HCT116 (cell line): Measurements from ENCODE around the gene CALML3. TPM values are rescaled to one million over a fixed set of nuclear protein-coding genes. Genes with fewer than 3 reads are reported as not detected.

ENCODE experiments used
- ATAC-seq: fragments of 200-7000 bp; cut with Tn5 transposase; 2 replicates; pipeline ENCODE4 v1.9.1; 2020; ENCODE audit warnings: mild to moderate bottlenecking, moderate library complexity
- BruUV-seq: library from RNA; stranded (reverse); fragments of 400-500 nt; replicated peaks from 2 replicates; lab custom pipeline; 2021; lab: Mats Ljungman, UMichigan
- CTCF ChIA-PET: fragments of 300-600 bp; sonication (Branson Sonifier 250); formaldehyde crosslinking; loops from one replicate; lab custom pipeline; 2021; ENCODE audit warnings: antibody characterized with exemption; lab: Charles Lee
- POLR2A ChIA-PET: fragments of 300-600, 350-600 bp; sonication (Branson Sonifier 250); formaldehyde crosslinking; loops from one replicate; lab custom pipeline; 2021; ENCODE audit warnings: antibody characterized with exemption; lab: Charles Lee
- RAD21 ChIA-PET, 2 experiments: fragments of 300-600 bp; sonication (Branson Sonifier 250); formaldehyde crosslinking; loops; one replicate each; lab custom pipeline; 2023; ENCODE audit warnings: low total read pairs in 2 of 2; ENCODE audit not compliant: uncharacterized antibody in 2 of 2, unreplicated experiment in 2 of 2, low non-redundant PET in 1 of 2; lab: Charles Lee
- DNase-seq: peaks from one replicate; pipeline ENCODE4 v3.0.0-alpha.2; 2010; ENCODE audit warnings: low read depth, low spot score
- H2AFZ ChIP-seq: fragments of 200-600 bp; shearing (Covaris generic), sonication (generic); 2 replicates; pipeline ENCODE4 v1.6.1; 2017; ENCODE audit warnings: low read depth, mixed run types, mixed read lengths, antibody characterized with exemption, low read length; ENCODE audit not compliant: poor library complexity, severe bottlenecking
- H3K27ac ChIP-seq: 2 replicates; pipeline ENCODE4 v1.5.1; 2012; ENCODE audit warnings: low read depth, low read length
- H3K27me3 ChIP-seq: fragments of 200-600 bp; sonication (generic); 2 replicates; pipeline ENCODE4 v1.6.1; 2016; ENCODE audit warnings: mixed run types, low read length, mixed read lengths; ENCODE audit not compliant: insufficient read depth
- H3K36me3 ChIP-seq, 2 experiments: fragments of 200-500 bp in 1 of 2; fragments of 200-600 bp in 1 of 2; sonication (Bioruptor generic) in 1 of 2; sonication (generic) in 1 of 2; 2 replicates each; pipeline versions ENCODE4 v1.5.1 to v1.6.1; 2014 to 2016; ENCODE audit warnings: low read length in 2 of 2, inconsistent platforms in 1 of 2, mixed read lengths in 1 of 2, mixed run types in 1 of 2; ENCODE audit not compliant: insufficient read depth in 2 of 2, control insufficient read depth in 1 of 2
- H3K4me1 ChIP-seq, 2 experiments: fragments of 200-600 bp in 1 of 2; sonication (generic) in 1 of 2; 2 replicates each; pipeline versions ENCODE4 v1.5.1 to v1.6.1; 2012 to 2017; ENCODE audit warnings: low read length in 2 of 2, inconsistent platforms in 1 of 2, mild to moderate bottlenecking in 1 of 2, mixed read lengths in 1 of 2, mixed run types in 1 of 2, moderate library complexity in 1 of 2; ENCODE audit not compliant: insufficient read depth in 2 of 2, control insufficient read depth in 1 of 2
- H3K4me2 ChIP-seq: fragments of 200-600 bp; sonication (generic); 2 replicates; pipeline ENCODE4 v1.6.1; 2017; ENCODE audit warnings: mixed run types, low read length, mixed read lengths
- H3K4me3 ChIP-seq, 2 experiments: fragments of 200-600 bp in 1 of 2; sonication (generic) in 1 of 2; replicated peaks in 1 of 2; 2 replicates each; pipeline ENCODE4 v1.5.1; 2011 to 2016; ENCODE audit warnings: low read length in 2 of 2, control low read depth in 1 of 2, low read depth in 1 of 2, mild to moderate bottlenecking in 1 of 2, mixed read lengths in 1 of 2, mixed run types in 1 of 2
- H3K79me2 ChIP-seq: fragments of 200-600 bp; sonication (generic); 2 replicates; pipeline ENCODE4 v1.6.1; 2017; ENCODE audit warnings: mild to moderate bottlenecking, mixed run types, low read length, moderate library complexity, mixed read lengths; ENCODE audit not compliant: insufficient read depth
- H3K9ac ChIP-seq: fragments of 200-600 bp; sonication (generic); 2 replicates; pipeline ENCODE4 v1.6.1; 2016; ENCODE audit warnings: low read length, mixed read lengths
- H3K9me2 ChIP-seq: fragments of 200-600 bp; sonication (generic), shearing (Covaris generic); 2 replicates; pipeline ENCODE4 v1.6.1; 2017; ENCODE audit warnings: mixed run types, mild to moderate bottlenecking, moderate library complexity; ENCODE audit not compliant: insufficient read depth
- H3K9me3 ChIP-seq, 2 experiments: fragments of 200-500 bp in 1 of 2; fragments of 200-600 bp in 1 of 2; sonication (Bioruptor generic) in 1 of 2; sonication (generic) in 1 of 2; 2 replicates each; pipeline ENCODE4 v1.6.1; 2014 to 2017; ENCODE audit warnings: low read length in 2 of 2, mixed read lengths in 2 of 2, inconsistent platforms in 1 of 2, low read depth in 1 of 2, mild to moderate bottlenecking in 1 of 2, mixed run types in 1 of 2, moderate library complexity in 1 of 2; ENCODE audit not compliant: control insufficient read depth in 1 of 2, insufficient read depth in 1 of 2
- H4K20me1 ChIP-seq: fragments of 200-600 bp; sonication (generic), shearing (Covaris generic); 2 replicates; pipeline ENCODE4 v1.6.1; 2017; ENCODE audit warnings: mixed run types, mild to moderate bottlenecking, moderate library complexity; ENCODE audit not compliant: insufficient read depth
- ATF3 ChIP-seq: IDR thresholded peaks from 2 replicates; pipeline ENCODE4 v1.6.1; 2012
- CBX3 ChIP-seq: IDR thresholded peaks from 2 replicates; pipeline ENCODE4 v1.6.1; 2012; ENCODE audit warnings: low read depth
- CEBPB ChIP-seq: IDR thresholded peaks from 2 replicates; pipeline ENCODE4 v1.6.1; 2012; ENCODE audit warnings: low read depth
- CTCF ChIP-seq, 3 experiments: fragments of 200-600 bp in 1 of 3; sonication (generic) in 1 of 3; IDR thresholded peaks in 2 of 3; conservative IDR thresholded peaks in 1 of 3; 2 replicates each; pipeline ENCODE4 v1.5.1; 2012 to 2017; ENCODE audit warnings: low read depth in 2 of 3, low read length in 2 of 3, antibody characterized with exemption in 1 of 3, borderline replicate concordance in 1 of 3, control low read depth in 1 of 3, mild to moderate bottlenecking in 1 of 3, mixed read lengths in 1 of 3, mixed run types in 1 of 3, moderate library complexity in 1 of 3; ENCODE audit not compliant: insufficient read depth in 1 of 3
- ELF1 ChIP-seq: IDR thresholded peaks from 2 replicates; pipeline ENCODE4 v1.6.1; 2012; ENCODE audit warnings: low read depth, borderline replicate concordance
- EZH2 ChIP-seq: fragments of 200-600 bp; sonication (generic); IDR thresholded peaks from 2 replicates; pipeline ENCODE4 v1.6.1; 2017; ENCODE audit warnings: antibody characterized with exemption, mixed run types
- EZH2phosphoT487 ChIP-seq: fragments of 200-600 bp; IDR thresholded peaks from 2 replicates; pipeline ENCODE4 v1.6.1; 2018; ENCODE audit warnings: antibody characterized with exemption, borderline replicate concordance
- MAX ChIP-seq: IDR thresholded peaks from 2 replicates; pipeline ENCODE4 v1.6.1; 2012
- POLR2A ChIP-seq: IDR thresholded peaks from 2 replicates; pipeline ENCODE4 v1.7.0; 2011; ENCODE audit warnings: borderline replicate concordance; ENCODE audit not compliant: insufficient read depth, insufficient read length; ENCODE audit errors: extremely low read depth
- RAD21 ChIP-seq: IDR thresholded peaks from 2 replicates; pipeline ENCODE4 v1.6.1; 2012; ENCODE audit warnings: low read depth, mild to moderate bottlenecking
- REST ChIP-seq: IDR thresholded peaks from 2 replicates; pipeline ENCODE4 v1.6.1; 2012; ENCODE audit warnings: low read depth
- SP1 ChIP-seq: IDR thresholded peaks from 2 replicates; pipeline ENCODE4 v1.6.1; 2012; ENCODE audit warnings: low read depth
- SRF ChIP-seq: IDR thresholded peaks from 2 replicates; pipeline ENCODE4 v1.6.1; 2012; ENCODE audit warnings: low read depth
- YY1 ChIP-seq: IDR thresholded peaks from 2 replicates; pipeline ENCODE4 v1.6.1; 2011; ENCODE audit warnings: low read length, low read depth, moderate library complexity, mild to moderate bottlenecking; ENCODE audit not compliant: insufficient replicate concordance; ENCODE audit errors: extremely low read depth
- intact Hi-C: fragments of 100-400 bp; cut with micrococcal nuclease; formaldehyde crosslinking; loops from 2 replicates; pipeline ENCODE4 v1.10.0; 2022
- total RNA-seq: library from RNA; stranded (reverse); gene quantifications from one replicate; pipeline ENCODE4 v1.2.1, GENCODE V29; 2021; ENCODE audit not compliant: unreplicated experiment

CALML3 gene
- total RNA-seq, 1 experiment from 2014 or later, result not detected

GRCh38 chr10:5476918-5477525, 47.7 kb upstream of the CALML3 start (continued):
- TF ChIP-seq SRF, result no peak
- no peak for TF ChIP-seq CTCF (IDR thresholded peaks at IDR 0.05 in 2 of 3, conservative IDR thresholded peaks at IDR 0.05 in 1 of 3; ENCODE audit: borderline replicate concordance in 1 of 3, insufficient read depth in 1 of 3, low read depth in 2 of 3, low read length in 2 of 3)
- no peak for TF ChIP-seq POLR2A
- TF ChIP-seq EZH2, result no peak
- no peak for TF ChIP-seq CEBPB

- H3K4me1 ChIP-seq, result no peaks in the 10 kb centered on the region
- H3K27me3 ChIP-seq, result no peaks in the 10 kb centered on the region
- no peak for DNase-seq
- H4K20me1 ChIP-seq, result no peaks in the 10 kb centered on the region
- POLR2A ChIA-PET, result no interaction called here
- no peak overlapping the region for H3K9ac ChIP-seq
- intact Hi-C loops, result no loop called here
- no peak for TF ChIP-seq SP1
- TF ChIP-seq MAX, result no peak
- TF ChIP-seq REST, result no peak
- TF ChIP-seq ELF1, result no peak
- no peak for TF ChIP-seq YY1
- TF ChIP-seq EZH2phosphoT487, result no peak
- TF ChIP-seq RAD21, result no peak
- no peak for TF ChIP-seq EZH2
- no peak for TF ChIP-seq CBX3
- TF ChIP-seq ATF3, result no peak
- CTCF ChIA-PET, result no interaction called here
- no peaks in the 10 kb centered on the region for H3K9me2 ChIP-seq
- no peaks in the 10 kb centered on the region for H3K36me3 ChIP-seq
- BruUV-seq, result no TSS peak
- ATAC-seq, result no peak
- no peak overlapping the region for H3K27ac ChIP-seq
- no peaks in the 10 kb centered on the region for H3K79me2 ChIP-seq
- no peaks in the 10 kb centered on the region for H3K9me3 ChIP-seq
- no peak overlapping the region for H3K4me3 ChIP-seq
- no peak overlapping the region for H2AFZ ChIP-seq
- RAD21 ChIA-PET, result no interaction called here
- no peak overlapping the region for H3K4me2 ChIP-seq
Measured at GRCh38 chr10:5477948-5478693, 46.6 kb upstream of the CALML3 start.
